ENCODE data around the gene COLEC11.
"Not testable (repeated sequence)": the region's sequence is repeated elsewhere in the genome, so short reads cannot be mapped to it uniquely, and the experiment has no call there.

Gene COLEC11

DNA sequence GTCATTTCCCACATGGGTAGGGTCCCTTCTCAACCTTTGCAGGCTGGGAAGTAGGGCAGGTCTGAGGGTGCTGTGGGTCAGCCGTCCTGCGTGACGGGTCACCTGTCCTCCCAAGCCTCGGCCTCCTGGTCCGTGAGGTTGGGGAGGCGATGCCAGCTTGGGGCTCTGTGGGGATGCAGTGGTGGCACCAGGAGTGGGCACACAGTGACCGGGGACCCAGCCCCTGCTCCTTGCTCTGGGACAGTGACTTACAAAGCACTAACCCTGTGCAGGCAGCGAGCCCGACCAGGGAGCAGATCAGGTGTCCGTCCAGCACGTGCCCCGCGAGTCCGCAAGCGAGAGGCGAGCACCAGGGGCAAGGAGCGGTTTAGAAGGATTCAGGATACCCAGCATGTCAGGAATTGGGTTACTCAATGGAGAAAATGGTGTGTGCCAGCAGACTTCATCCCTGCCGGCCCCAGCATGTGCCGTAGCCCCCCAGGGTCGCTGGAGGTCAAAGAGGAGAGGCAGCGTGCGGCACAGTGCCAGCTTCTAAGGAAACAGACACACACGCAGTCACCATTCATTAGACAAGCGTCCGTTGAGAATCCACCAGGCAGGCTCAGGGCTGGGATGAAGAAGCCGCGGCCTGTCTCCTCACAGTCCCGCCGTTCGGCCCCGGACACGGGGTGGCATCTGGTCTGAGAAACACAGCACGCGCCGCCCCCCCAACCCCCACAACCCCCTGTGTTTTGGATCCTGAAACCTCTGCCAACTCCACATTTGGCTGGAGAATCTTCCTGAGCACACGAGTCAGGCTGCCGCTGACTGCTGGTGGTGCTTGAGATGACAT is 11.7 kb downstream of the COLEC11 start:
- no peak for DNase-seq

DNA sequence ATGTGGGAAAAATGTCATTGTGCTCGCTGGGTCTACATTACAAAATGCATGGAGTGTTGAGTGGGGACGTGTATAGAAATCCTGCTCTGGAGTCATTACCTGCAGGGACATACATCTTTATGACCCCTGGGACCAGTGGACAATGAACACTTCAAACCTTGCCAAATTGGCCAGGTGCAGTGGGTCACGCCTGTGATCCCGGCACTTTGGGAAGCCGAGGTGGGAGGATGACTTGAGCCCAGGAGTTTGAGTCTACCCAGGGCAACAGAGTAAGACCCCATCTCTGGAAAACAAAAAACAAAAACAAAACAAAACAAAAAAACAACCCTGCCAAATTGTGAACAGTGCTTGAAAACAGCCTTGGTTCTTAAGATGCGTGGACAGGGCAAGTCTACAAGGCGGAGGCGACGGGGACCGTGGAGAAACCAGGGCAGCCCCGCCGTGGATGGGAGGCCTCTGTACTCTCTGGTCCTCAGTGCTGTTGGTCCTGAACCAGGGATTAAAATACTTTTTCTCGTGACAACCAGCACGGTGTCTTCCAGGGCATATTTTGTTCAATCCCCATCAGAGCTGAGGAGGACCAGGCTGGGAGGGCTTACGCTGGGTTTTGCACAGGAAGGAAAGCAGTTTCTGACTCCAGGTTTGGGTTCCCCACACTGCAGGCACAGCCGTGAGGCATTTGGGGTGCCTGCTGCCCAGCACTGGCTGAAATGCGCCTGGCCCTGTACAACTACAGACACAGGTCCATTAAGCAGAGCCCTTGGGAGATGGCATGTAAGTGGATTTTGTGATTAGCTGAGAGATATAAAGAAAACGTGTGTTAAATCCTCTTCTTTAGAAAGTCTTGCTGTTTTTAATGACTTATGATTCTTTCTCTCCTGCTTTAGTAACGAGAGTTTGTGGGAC is 13.7 kb downstream of the COLEC11 start:
- DNase-seq = no peak

DNA sequence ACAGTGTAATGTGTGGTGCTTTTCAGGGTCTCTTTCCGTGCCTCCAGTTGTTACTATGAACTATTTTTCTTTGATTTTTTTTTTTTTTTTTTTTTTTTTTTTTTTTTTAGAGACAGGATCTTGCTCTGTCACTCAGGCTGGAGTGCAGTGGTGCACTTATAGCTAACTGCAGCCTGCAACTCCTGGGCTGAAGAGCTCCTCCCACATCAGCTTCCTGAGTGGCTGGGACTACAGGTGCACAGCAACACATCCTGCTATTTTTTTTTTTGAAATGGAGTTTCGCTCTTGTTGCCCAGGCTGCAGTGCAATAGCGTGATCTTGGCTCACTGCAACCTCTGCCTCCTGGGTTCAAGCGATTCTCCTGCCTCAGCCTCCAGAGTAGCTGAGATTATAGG is 14.4 kb downstream of the COLEC11 start:
- not testable (repeated sequence) for DNase-seq

DNA sequence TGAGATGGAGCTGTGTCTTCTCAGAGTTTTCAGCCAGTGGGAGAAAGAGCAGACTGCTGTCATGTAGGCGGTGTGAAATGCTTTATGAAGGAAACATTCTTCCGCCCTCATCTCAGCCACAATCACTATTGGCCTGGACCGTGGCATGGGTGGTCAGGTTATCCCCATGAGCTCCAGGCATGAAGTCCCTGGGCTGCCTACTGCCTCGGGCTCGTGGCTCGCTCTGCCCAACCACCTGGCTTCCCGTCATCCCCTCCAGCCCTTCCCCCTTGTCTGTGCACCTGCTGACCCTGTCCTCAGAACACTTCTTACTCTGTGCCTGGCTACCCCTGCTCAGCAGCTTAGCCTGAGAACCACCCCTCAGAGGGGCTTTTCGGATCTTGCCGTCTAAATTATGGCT is 15.5 kb downstream of the COLEC11 start:
- no peak for DNase-seq

DNA sequence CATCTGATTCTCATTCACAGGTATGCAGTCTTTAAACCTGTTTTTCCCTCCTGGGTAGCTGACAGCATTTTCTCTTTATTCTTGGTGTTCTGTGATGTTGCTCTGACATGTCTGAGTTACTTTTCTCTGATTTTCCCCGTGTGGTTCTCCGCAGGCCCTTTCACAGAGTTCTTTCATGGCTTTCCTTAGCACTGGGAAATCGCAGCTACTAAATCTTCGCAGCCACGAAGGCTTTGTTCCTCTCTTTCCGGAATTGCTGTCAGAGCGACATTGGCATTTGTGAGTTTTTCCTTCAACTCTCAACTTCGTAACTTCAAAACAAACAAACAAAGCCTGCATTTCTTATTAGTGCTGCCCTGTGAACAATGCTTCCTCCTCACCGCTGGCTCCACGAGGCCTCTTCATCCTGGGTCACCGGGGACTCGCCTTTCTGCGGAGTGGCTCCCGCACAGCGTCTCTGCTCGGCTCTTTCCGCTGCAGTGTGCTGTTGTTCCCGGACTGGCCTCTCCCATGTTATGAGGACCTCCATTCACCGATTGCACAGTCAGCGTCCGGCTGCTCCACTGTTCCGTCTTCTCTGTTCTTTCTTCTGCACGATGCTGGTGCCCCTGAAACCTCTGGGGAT is 16.1 kb downstream of the COLEC11 start:
- DNase-seq = no peak

DNA sequence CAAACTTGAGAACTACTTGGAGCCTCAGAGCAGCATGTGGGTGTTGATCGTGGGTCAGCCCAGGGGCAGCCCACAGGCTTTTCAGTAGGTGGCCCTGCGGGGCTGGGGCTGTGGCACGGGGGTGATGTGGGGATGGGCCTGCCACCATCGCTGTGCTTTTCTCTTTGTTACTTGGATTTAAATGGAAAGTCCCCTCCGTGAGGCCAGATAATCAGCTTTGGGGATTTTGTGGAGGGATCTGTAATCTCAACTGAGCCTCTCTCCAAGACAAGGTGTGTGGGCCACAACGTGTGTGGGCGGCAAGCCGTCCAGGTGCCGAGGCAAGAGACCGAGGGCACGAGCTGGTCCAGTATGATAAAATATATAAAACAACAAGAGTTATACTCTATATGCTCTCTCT is 16.7 kb downstream of the COLEC11 start:
- no peak for DNase-seq

DNA sequence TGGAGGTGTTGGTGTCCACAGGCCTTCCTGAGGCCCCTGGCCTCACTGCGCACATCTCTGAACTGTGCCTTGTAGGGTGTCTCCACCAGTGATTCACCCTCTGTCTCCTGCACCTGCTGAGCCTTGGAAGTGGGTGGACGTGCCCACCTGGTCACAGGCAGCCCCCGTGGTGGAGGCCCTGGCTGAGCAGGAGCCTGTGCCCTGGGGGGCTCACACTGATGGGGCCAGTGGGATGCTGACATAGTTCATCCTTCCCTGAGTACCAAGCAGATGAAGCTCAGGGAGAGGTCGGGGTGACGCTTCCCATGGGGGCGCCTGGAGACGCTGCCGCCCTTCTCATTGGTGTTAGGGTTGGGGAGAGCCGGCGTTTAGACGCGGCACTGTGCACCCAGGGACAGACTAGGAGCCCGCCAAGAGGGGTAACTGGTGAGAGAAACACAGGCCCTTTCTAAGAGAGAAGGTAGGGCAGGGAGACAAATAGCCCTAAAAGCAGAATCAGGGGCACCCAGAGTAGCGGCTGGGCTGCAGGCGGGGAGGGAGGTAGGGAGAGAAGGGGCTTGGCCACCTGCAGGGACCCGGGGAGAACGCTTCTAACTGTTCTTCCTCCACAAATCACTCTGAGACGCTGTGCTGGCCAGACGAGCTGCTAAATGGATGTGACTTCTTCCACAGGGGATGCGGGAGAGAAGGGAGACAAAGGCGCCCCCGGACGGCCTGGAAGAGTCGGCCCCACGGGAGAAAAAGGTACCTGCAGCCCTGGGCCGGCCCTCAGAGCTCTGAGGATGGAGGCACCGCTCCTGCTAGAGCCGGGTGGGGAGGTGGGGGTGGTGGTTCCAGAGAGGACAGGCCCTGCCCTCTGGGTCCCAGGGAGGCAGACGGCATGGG is 18.0 kb downstream of the COLEC11 start:
- no peak for DNase-seq

DNA sequence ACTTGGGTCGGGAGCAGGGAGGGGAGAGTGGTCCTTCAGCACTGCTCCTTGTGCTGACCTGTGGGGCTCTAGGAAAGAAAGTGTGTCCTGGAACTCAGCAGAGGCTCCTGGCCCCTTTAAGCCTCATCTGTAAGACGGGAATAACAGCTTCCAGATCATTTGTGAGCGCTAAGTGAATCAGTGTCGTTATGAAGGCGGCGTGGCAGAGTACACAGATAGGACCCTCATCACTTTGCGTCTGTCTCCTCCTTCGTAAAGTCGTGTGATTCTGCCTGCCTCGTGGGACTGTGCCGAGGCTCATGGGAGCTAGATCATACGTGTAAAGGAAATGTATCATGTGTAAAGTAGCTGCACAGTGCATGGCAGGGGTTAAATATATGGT is 18.6 kb downstream of the COLEC11 start:
- DNase-seq = no peak

DNA sequence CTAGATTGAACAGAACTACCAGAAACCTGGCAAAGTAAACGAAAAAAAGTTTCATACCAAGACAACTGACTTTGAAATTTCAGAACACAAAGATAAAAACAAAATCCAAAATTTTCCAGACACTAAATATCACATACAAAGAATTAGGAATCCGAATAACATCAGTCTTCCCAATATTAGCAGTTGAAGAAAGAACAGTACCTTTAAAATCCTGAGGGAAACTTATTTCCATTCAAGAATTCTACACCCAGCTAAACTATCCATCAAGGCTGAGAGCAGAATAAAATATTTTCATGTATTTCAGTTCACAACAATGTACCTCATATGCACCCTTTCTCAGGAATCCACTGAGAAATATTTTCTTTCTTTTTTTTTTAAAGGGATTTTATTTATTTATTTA is 19.8 kb downstream of the COLEC11 start:
- DNase-seq = not testable (repeated sequence)

DNA sequence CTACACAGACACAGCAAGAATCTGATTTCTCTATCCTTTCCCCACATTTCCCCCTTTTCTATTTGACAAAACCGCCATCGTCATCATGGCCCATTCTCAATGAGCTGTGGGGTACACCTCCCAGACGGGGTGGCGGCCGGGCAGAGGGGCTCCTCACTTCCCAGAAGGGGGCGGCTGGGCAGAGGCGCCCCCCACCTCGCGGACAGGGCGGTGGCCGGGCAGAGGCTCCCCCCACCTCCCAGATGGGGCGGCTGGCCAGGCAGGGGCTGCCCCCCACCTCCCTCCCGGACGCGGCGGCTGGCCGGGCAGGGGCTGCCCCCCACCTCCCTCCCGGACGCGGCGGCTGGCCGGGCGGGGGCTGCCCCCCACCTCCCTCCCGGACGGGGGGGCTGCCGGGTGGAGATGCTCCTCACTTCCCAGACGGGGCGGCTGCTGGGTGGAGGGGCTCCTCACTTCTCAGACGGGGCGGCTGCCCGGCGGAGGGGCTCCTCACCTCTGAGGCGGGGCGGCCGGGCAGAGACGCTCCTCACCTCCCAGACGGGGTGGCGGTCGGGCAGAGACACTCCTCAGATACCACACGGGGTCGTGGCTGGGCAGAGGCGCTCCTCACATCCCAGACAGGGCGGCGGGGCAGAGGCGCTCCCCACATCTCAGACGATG is 20.8 kb downstream of the COLEC11 start:
- DNase-seq = not testable (repeated sequence)

DNA sequence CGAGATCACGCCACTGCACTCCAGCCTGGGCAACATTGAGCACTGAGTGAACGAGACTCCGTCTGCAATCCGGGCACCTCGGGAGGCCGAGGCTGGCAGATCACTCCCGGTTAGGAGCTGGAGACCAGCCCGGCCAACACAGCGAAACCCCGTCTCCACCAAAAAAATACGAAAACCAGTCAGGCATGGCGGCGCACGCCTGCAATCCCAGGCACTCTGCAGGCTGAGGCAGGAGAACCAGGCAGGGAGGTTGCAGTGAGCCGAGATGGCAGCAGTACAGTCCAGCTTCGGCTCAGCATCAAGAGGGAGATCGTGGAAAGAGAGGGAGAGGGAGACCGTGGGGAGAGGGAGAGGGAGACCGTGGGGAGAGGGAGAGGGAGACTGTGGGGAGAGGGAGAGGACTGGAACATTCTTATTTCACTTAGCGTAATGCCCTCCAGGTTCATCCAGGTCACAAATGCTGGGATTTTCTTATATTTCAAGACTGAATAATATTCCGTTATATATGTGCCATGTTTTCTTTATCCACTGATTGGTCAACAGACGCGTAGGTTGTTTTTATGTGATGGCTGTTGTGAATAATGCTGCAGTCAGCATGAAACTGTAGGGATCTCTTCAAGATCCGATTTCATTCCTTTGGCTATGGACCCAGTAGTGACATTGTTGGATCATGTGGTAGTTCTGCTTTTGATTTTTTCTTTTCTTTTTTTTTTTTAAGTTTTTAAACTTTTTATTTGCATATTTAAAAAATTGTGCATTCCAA is 21.7 kb downstream of the COLEC11 start:
- not testable (repeated sequence) for DNase-seq

DNA sequence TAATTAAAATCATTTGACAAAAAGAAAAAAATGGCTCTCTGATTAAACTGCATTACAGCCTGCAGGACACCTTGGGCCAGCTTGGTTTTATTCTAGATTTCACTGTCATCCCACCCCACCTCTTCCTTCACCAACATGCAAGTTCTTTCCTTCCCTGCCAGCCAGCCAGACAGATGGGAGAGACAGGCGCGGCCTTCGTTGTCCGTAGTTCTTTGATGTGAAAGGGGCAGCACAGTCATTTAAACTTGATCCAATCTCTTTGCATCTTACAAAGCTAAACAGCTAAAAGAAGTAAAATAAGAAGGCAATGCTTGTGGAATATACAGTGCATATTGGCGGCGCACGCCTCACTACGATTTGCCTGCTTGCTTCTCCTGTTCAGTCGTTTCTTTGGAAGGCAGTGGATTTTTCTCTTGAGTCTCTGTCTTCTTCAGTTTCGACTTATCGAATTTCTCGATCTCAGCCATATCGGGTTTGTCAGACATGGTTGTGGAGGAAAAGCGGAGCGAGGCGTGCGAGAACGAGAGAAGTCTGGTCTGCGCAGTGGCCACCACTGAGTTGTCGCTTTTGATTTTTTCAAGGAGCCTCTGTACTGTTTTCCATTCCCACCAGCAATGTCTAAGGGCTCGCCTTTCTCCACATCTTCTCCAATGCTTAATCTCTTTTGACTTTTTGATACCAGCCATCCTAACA is 22.4 kb downstream of the COLEC11 start:
- DNase-seq = no peak

DNA sequence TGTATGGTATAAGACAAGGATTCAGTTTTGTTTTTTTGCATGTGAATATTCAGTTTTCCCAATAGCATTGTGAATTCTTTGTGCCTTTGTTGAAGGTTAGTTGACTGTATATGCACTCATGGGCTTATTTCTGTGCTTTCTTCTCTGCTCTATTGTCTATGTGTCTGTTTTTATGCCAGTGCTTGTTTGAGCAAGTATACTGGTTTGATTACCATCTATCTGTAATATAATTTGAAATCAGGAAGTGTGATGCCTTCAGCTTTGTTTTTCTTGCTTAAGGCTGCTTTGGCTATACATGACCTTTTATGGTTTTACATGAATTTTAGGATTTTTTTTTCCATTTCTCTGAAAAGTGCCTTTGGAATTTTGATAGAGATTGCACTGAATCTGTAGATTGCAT is 23.5 kb downstream of the COLEC11 start:
- no peak for DNase-seq

DNA sequence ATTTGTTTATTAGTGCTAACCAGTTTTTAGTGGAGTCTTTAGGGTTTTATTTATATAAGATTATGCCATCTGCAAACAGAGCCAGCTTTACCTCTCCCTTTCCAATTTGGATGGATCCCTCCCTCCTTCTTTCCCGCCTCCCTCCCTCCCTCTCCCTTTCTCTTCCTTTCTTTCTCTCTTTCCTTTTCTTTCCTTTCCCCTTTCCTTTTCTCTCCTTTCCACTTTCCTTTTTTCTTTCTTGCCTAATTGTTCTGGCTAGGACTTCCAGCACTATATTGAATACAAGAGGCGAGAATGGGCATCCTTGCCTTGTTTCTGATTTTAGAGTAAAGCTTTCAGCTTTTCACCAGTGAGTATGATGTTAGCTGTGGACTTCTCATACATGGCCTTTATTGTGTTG is 24.1 kb downstream of the COLEC11 start:
- DNase-seq = no peak

DNA sequence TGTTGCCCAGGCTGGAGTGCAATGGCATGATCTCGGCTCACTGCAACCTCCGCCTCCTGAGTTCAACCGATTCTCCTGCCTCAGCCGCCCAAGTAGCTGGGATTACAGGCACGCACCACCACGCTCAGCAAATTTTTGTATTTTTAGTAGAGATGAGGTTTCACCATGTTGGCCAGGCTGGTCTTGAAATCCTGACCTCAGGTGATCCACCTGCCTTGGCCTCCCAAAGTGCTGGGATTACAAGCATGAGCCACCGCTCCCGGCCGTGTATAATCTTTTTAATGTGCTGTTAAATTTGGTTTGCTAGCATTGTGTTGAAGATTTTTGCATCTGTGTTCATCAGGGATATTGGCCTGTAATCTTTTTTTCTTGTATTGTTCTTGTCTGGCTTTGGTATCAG is 24.7 kb downstream of the COLEC11 start:
- DNase-seq = not testable (repeated sequence)

DNA sequence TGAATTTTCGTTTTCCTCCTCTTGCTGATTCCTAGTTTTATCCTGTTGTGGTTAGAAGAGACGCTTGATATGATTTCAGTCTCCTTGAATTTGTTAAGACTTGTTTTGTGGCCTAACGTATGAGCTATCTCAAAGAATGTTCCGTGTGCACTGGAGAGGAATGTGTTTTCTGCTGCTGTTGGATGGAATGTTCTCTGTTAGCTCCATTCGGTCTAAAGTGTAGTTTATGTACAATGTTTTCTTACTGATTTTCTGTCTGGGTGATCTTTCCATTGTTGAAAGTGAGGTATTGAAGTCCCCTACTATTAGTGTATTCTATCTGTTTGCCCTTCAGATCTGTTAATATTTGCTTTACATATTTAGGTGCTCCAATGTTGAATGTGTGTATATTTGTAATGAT is 25.9 kb downstream of the COLEC11 start:
- DNase-seq = no peak

DNA sequence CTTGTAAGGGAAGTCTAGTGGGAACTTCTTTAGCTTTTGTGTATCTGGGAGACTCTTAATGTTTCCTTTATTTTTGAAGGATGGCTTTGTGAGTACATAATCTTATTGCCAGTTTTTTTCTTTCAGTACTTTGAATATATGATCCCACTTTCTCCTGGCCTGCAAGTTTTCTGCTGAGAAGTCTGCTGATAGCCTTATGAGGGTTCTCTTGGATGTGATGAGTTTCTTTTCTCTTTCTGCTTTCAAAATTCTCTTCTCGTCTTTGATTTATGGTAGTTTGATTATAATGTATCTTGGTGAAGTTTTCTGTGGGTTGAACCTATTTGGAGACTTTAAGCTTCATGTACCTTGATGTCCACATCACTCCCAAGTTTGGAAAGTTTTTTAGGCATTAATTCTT is 28.1 kb downstream of the COLEC11 start:
- DNase-seq = no peak

DNA sequence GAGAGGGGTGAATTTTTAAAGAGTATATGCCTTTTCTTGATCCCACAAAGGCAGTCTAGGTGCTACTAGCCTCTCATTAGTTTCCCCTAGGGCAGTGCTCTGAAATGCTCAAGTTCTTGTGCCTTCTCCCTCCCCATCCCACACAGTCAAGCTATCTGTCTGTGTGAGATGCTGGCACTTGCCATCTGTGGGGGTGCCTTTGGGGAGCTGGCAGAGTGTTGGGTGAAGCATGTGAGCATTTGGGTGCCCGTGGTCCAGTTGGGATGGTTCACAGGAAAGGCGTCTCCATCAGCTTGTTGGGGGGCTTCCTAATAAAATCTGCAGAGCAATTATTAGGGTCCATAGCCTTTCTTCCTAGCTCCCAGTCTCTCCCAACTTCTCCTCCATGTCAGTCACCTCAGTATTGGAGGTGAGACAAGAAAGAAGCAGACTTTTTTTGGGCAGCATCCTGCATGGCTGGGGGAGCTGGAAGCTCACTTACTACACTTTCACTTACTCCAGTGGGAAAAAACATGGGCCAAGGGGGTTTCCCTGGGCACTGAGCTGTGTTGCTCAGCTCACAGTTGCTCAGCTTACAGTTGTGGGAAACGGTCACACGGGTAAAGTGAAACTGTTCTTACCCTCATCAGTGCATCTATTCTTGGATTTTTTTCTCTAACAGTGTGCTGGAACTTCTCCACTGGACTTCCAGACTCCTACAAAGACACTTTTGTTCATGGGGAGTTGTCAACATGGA is 29.3 kb downstream of the COLEC11 start:
- no peak for DNase-seq

DNA sequence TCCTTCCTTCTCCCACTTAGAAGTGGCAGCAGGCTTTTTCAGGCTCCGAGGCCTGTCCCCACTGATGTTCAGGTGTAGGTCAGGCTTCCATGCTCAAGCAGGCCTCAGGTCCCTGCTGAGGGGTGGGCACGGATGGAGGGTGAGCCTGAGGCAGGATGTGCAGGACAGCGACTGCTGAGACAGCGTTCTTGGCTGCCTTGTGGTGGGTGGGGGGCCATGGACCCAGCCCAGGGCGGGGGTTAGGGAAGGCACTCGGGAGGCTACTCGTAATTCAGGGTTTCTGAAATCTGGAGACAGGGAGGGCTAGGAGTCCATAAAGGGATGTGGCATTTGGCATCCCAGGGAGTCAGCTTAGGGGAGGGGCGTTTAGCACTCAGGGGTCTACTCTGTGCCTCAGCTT is 30.3 kb downstream of the COLEC11 start:
- DNase-seq = no peak
